ENCODE measurements around the gene CSAG1. TPM values are rescaled to one million over a fixed set of nuclear protein-coding genes. Genes with fewer than 3 reads are reported as not detected.
"Not testable (repeated sequence)": the region's sequence is repeated elsewhere in the genome, so short reads cannot be mapped to it uniquely, and the experiment has no call there.

CSAG1 gene
- polyA plus RNA-seq, 1 donor, result not detected

DNA sequence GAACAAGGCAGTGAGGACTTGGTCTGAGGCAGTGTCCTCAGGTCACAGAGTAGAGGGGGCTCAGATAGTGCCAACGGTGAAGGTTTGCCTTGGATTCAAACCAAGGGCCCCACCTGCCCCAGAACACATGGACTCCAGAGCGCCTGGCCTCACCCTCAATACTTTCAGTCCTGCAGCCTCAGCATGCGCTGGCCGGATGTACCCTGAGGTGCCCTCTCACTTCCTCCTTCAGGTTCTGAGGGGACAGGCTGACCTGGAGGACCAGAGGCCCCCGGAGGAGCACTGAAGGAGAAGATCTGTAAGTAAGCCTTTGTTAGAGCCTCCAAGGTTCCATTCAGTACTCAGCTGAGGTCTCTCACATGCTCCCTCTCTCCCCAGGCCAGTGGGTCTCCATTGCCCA, 33.1 kb downstream of the CSAG1 start:
- not testable (repeated sequence) for DNase-seq

GRCh38 chrX:152697952-152698931, 35.3 kb downstream of the CSAG1 start, which contains the start of gene MAGEA3:
MAGEA3 (plus strand) TSS chrX:152698794; CDS start chrX:152700833, 2,039 bp downstream.
- not testable (repeated sequence) for DNase-seq

DNA sequence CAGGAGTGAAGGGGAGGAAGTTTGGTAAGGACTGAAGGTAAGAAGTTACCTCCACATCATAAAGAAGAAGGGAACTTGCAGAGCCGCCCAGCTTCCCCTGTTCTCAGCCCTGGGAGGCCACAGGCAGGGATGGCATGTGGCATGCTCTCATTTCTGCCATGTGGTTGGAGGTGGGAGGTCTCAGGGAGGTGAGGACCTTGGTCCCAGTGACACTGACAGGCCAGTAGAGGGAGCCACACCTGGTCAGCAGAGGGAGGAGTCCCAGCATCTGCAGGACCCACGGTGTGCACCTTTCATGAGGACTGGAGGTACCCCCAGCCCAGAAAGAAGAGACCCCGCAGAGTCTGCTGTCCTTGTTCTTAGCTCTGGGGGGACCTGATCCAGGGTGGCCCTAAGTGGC, 52.5 kb downstream of the CSAG1 start:
- not testable (repeated sequence) for DNase-seq

Other genes starting within 250 kb of the CSAG1 start
- 0.98 TPM for gene GABRQ, start 95.8 kb downstream of the CSAG1 start, polyA plus RNA-seq (ENCODE audit: insufficient read length)
- not detected for gene MAGEA3, start 34.9 kb downstream of the CSAG1 start, polyA plus RNA-seq (ENCODE audit: insufficient read length)
- gene CSAG2, start 24.4 kb downstream of the CSAG1 start, polyA plus RNA-seq (ENCODE audit: insufficient read length), result not detected
- gene MAGEA2B, start 19.1 kb downstream of the CSAG1 start, polyA plus RNA-seq (ENCODE audit: insufficient read length), result not detected
- not detected for gene MAGEA12, start within 50 bp of the CSAG1 start, polyA plus RNA-seq (ENCODE audit: insufficient read length)
- not detected for gene MAGEA2, start 20.1 kb upstream of the CSAG1 start, polyA plus RNA-seq (ENCODE audit: insufficient read length)
- gene CSAG3, start 25.5 kb upstream of the CSAG1 start, polyA plus RNA-seq (ENCODE audit: insufficient read length), result not detected
- gene MAGEA6, start 36.0 kb upstream of the CSAG1 start, polyA plus RNA-seq (ENCODE audit: insufficient read length), result not detected
- 109 TPM for gene CETN2, start 97.0 kb upstream of the CSAG1 start, polyA plus RNA-seq (ENCODE audit: insufficient read length)
- 24.1 TPM for gene NSDHL, start 97.3 kb upstream of the CSAG1 start, polyA plus RNA-seq (ENCODE audit: insufficient read length)
- gene ZNF185, start 164.3 kb upstream of the CSAG1 start, polyA plus RNA-seq (ENCODE audit: insufficient read length), result 42.6 TPM